K562 (cell line): ENCODE data around the gene IRGQ. TPM values are rescaled to one million over a fixed set of nuclear protein-coding genes. Genes with fewer than 3 reads are reported as not detected.
A peak's percentile ranks its signal among the peaks of the same experiment; 100 is the strongest.

Experiments used
- ARID3A ChIP-seq: IDR thresholded peaks from 2 replicates; pipeline ENCODE4 v1.6.1; 2012; ENCODE audit warnings: low read depth, low read length, improper control_type of control experiment, borderline replicate concordance
- CGGBP1 ChIP-seq: fragments of 250-450 bp; sonication (Bioruptor Pico); IDR thresholded peaks from 2 replicates; pipeline ENCODE4 v1.9.0; 2021; ENCODE audit warnings: mild to moderate bottlenecking
- CREM ChIP-seq: IDR thresholded peaks from 2 replicates; pipeline ENCODE4 v1.6.1; 2014; ENCODE audit warnings: antibody characterized with exemption, low read depth
- EP300 ChIP-seq: IDR thresholded peaks from 2 replicates; pipeline ENCODE4 v1.6.1; 2012; ENCODE audit warnings: low read length, improper control_type of control experiment
- ETV1 ChIP-seq: fragments of 450-650 bp; conservative IDR thresholded peaks from 2 replicates; pipeline ENCODE4 v1.6.1; 2016; ENCODE audit warnings: missing genetic modification characterization, control low read depth, low read depth, missing compliant biosample characterization
- FOXJ3 ChIP-seq: sonication (generic); formaldehyde crosslinking; IDR thresholded peaks from 2 replicates; pipeline ENCODE4 v1.4.0; 2020; ENCODE audit warnings: mild to moderate bottlenecking, missing genetic modification reagents
- FUS ChIP-seq: fragments of 200-400 bp; formaldehyde crosslinking; optimal IDR thresholded peaks from 2 replicates; pipeline ENCODE3; 2017; ENCODE audit warnings: low read depth, low read length
- HEY1 ChIP-seq: fragments of 250-450 bp; sonication (Bioruptor Pico); IDR thresholded peaks from 2 replicates; pipeline ENCODE4 v1.5.0; 2020; ENCODE audit warnings: mild to moderate bottlenecking, moderate library complexity, borderline replicate concordance
- IRF1 ChIP-seq: sonication (generic); formaldehyde crosslinking; IDR thresholded peaks from 2 replicates; pipeline ENCODE4 v1.8.0; 2022; ENCODE audit warnings: missing genetic modification reagents, mild to moderate bottlenecking, borderline replicate concordance
- KDM4B ChIP-seq, 2 experiments: fragments of 450-650 bp in 1 of 2; sonication (generic) in 1 of 2; IDR thresholded peaks; 2 replicates each; pipeline ENCODE4 v1.6.1; 2016 to 2017; ENCODE audit warnings: borderline replicate concordance in 2 of 2, antibody characterized with exemption in 1 of 2, low read depth in 1 of 2, mild to moderate bottlenecking in 1 of 2
- MAFK ChIP-seq: IDR thresholded peaks from 2 replicates; pipeline ENCODE4 v1.6.1; 2011; ENCODE audit warnings: low read length, improper control_type of control experiment
- POLR3G ChIP-seq: IDR thresholded peaks from 2 replicates; pipeline ENCODE4 v1.6.1; 2011; ENCODE audit not compliant: insufficient read length, insufficient replicate concordance; ENCODE audit errors: extremely low read depth
- RERE ChIP-seq: sonication (generic); formaldehyde crosslinking; IDR thresholded peaks from 2 replicates; pipeline ENCODE4 v1.8.0; 2023; ENCODE audit warnings: missing genetic modification reagents, mild to moderate bottlenecking, borderline replicate concordance
- SUPT5H ChIP-seq: fragments of 450-650 bp; IDR thresholded peaks from 2 replicates; pipeline ENCODE4 v1.6.1; 2016
- TBP ChIP-seq: optimal IDR thresholded peaks from 2 replicates; pipeline ENCODE3; 2011; ENCODE audit warnings: low read depth, low read length, improper control_type of control experiment
- XRCC3 ChIP-seq: fragments of 450-650 bp; IDR thresholded peaks from 2 replicates; pipeline ENCODE4 v1.6.1; 2017; ENCODE audit warnings: mild to moderate bottlenecking, moderate library complexity
- ZBED1 ChIP-seq: IDR thresholded peaks from 2 replicates; pipeline ENCODE4 v1.6.1; 2014
- ZC3H11A ChIP-seq: IDR thresholded peaks from 2 replicates; pipeline ENCODE4 v1.6.1; 2012; ENCODE audit warnings: low read depth, low read length, improper control_type of control experiment
- ZNF133 ChIP-seq: fragments of 250-450 bp; sonication (Bioruptor Pico); IDR thresholded peaks from 2 replicates; pipeline ENCODE4 v1.4.0; 2020; ENCODE audit warnings: mild to moderate bottlenecking
- ZNF175 ChIP-seq: fragments of 200-800 bp; sonication (Bioruptor generic); IDR thresholded peaks from 2 replicates; pipeline ENCODE4 v1.6.1; 2016; ENCODE audit warnings: low read depth, mild to moderate bottlenecking, missing genetic modification characterization, missing compliant biosample characterization
- ZNF408 ChIP-seq: fragments of 250-450 bp; sonication (Bioruptor Pico); IDR thresholded peaks from 2 replicates; pipeline ENCODE4 v1.4.0; 2020; ENCODE audit warnings: low read depth, mild to moderate bottlenecking, moderate library complexity
- polyA plus RNA-seq, 8 experiments: library from polyadenylated mRNA; depleted of rRNA in 4 of 8; stranded (reverse) in 5 of 8; unstranded in 3 of 8; fragments of >200 nt; fragmentation: Nextera tagmentation in 2 of 8; fragmentation: Illumina TruSeq in 1 of 8; extraction: Ambion mirVana in 2 of 8; extraction: Trizol in 1 of 8; gene quantifications; 2 replicates each; pipeline versions ENCODE4 v1.2.1 to v1.2.3, GENCODE V29; 2011 to 2014; ENCODE audit warnings: inconsistent platforms in 1 of 8, missing spikeins in 1 of 8
- total RNA-seq, 7 experiments: library from RNA; depleted of rRNA in 6 of 7; stranded (reverse); fragments of >200 nt in 6 of 7; fragmentation: Illumina TruSeq in 2 of 7; extraction: Trizol in 2 of 7; gene quantifications; 2 replicates each; pipeline versions ENCODE4 v1.2.1 to v1.2.3, GENCODE V29; 2011 to 2021; ENCODE audit warnings: low replicate concordance in 1 of 7

Gene IRGQ
- total and polyA plus RNA-seq, 9 of the 15 experiments (the other 6 are each of a cell fraction or from before 2014, with no cell fraction given) = 3.5 to 19.2 (median 7.9) TPM

- TF ChIP-seq TBP (no peak), XRCC3 (no peak), ZNF408 (no peak), ZNF175 (CRISPR knock-in tag) (no peak), SUPT5H (peak; percentile 76), ETV1 (peak; percentile 14; the same call in 1 of the 2 replicates), RERE (no peak), EP300 (no peak), KDM4B (IDR thresholded peaks at IDR 0.05; ENCODE audit: borderline replicate concordance in 2 of 2, low read depth in 1 of 2) (no peak), ZBED1 (no peak), IRF1 (CRISPR knock-in tag) (no peak), MAFK (no peak), HEY1 (no peak), CREM (peak; percentile 96), CGGBP1 (CRISPR knock-in tag) (no peak), ARID3A (no peak), FUS (no peak), FOXJ3 (no peak), ZC3H11A (no peak), POLR3G (no peak), ZNF133 (no peak)
These were observed 20.6 kb downstream of the IRGQ start, which contains the start of the genes PINLYP and XRCC1 (continued) for GRCh38 chr19:43575156-43575950.
